ENCODE measurements around the gene NIPAL1.
A peak's percentile ranks its signal among the peaks of the same experiment; 100 is the strongest.

NIPAL1 gene

GRCh38 chr4:48027653-48028052 is 11.1 kb downstream of the NIPAL1 start:
- Histone ChIP-seq H3F3A (ENCODE audit: insufficient read depth) (no peaks in the 10 kb centered on the region; the same call in 1 of the 2 replicates), H2AFZ (ENCODE audit: low read depth, low read length, severe bottlenecking) (no peak overlapping the region), H3K4me3 (ENCODE audit: insufficient read depth, low read length, poor library complexity, severe bottlenecking) (no peak overlapping the region), H3K4me2 (ENCODE audit: low read depth, low read length, poor library complexity, severe bottlenecking) (no peak overlapping the region), H3K9me2 (replicated peaks; ENCODE audit: insufficient read depth, low read length) (no peaks in the 10 kb centered on the region), H3K9ac (ENCODE audit: low read length) (no peak overlapping the region), H4K20me1 (ENCODE audit: low read depth, low read length) (no peaks in the 10 kb centered on the region), H3K9me3 (ENCODE audit: insufficient read depth, low read length) (no peaks in the 10 kb centered on the region; the same call in 1 of the 2 replicates), H3K79me2 (ENCODE audit: insufficient read depth, low read length) (no peaks in the 10 kb centered on the region), H3K36me3 (ENCODE audit: low read length) (peaks cover 11% of the 10 kb centered on the region), H3K27me3 (ENCODE audit: low read length) (no peaks in the 10 kb centered on the region), H3K27ac (ENCODE audit: low read depth, low read length) (no peak overlapping the region)
- no peak for TF ChIP-seq CTCF (IDR thresholded peaks at IDR 0.05; ENCODE audit: insufficient read depth, low read length, poor library complexity, severe bottlenecking)
- no peak for TF ChIP-seq EZH2phosphoT487 (conservative IDR thresholded peaks at IDR 0.05; ENCODE audit: low read length)

DNA sequence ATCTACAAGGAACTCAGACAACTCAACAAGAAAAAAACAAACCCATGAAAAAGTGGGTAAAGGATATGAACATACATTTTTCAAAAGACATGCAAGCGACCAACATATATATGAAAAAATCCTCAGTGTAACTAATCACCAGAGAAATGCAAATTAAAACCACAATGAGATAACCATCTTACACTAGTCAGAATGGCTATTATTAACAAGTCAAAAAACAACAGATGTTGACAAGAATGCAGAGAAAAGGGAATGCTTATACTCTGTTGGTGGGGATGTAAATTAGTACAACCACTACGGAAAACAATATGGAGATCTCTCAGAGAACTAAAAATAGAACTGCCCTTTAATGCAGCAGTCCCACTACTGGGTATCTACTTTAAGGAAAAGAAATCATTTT is 12.1 kb downstream of the NIPAL1 start:
- Histone ChIP-seq H2AFZ (ENCODE audit: low read depth, low read length, severe bottlenecking) (no peak overlapping the region), H4K20me1 (ENCODE audit: low read depth, low read length) (no peaks in the 10 kb centered on the region), H3K9ac (ENCODE audit: low read length) (no peak overlapping the region), H3K4me2 (ENCODE audit: low read depth, low read length, poor library complexity, severe bottlenecking) (peak overlapping the region; percentile 26), H3K9me3 (ENCODE audit: insufficient read depth, low read length) (no peaks in the 10 kb centered on the region; the same call in 1 of the 2 replicates), H3K36me3 (ENCODE audit: low read length) (peaks cover 11% of the 10 kb centered on the region), H3K4me3 (ENCODE audit: insufficient read depth, low read length, poor library complexity, severe bottlenecking) (no peak overlapping the region), H3K27ac (ENCODE audit: low read depth, low read length) (peak overlapping the region; percentile 8; the same call in 1 of the 2 replicates), H3F3A (ENCODE audit: insufficient read depth) (no peaks in the 10 kb centered on the region; the same call in 1 of the 2 replicates), H3K9me2 (replicated peaks; ENCODE audit: insufficient read depth, low read length) (no peaks in the 10 kb centered on the region), H3K27me3 (ENCODE audit: low read length) (no peaks in the 10 kb centered on the region), H3K79me2 (ENCODE audit: insufficient read depth, low read length) (no peaks in the 10 kb centered on the region)
- TF ChIP-seq EZH2phosphoT487 (conservative IDR thresholded peaks at IDR 0.05; ENCODE audit: low read length) (no peak), CTCF (IDR thresholded peaks at IDR 0.05; ENCODE audit: insufficient read depth, low read length, poor library complexity, severe bottlenecking) (no peak)

DNA sequence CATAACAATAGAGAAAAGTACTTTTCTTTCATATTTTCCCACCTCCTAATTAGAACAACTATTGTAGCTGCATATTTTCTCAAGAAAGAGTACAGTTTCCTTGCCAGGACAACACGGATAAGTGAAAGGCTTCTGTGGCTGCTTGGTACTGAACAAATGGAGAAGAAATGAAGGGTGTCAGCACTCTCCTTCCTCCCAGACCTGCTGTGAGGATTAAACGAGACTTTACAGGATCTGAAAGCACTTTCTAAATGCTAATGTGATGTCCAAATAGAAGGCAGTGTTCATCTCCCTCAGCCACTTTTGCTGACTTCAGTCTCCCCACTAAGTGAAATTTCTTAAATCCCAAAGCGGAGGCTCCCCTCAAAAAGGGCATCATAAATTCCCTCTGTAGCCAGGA is 13.9 kb downstream of the NIPAL1 start:
- Histone ChIP-seq H3K27me3 (ENCODE audit: low read length) (no peaks in the 10 kb centered on the region), H3K9me3 (ENCODE audit: insufficient read depth, low read length) (no peaks in the 10 kb centered on the region; the same call in 1 of the 2 replicates), H2AFZ (ENCODE audit: low read depth, low read length, severe bottlenecking) (no peak overlapping the region), H3K27ac (ENCODE audit: low read depth, low read length) (no peak overlapping the region), H3F3A (ENCODE audit: insufficient read depth) (peaks cover 9% of the 10 kb centered on the region), H3K9ac (ENCODE audit: low read length) (no peak overlapping the region), H3K79me2 (ENCODE audit: insufficient read depth, low read length) (no peaks in the 10 kb centered on the region), H3K4me3 (ENCODE audit: insufficient read depth, low read length, poor library complexity, severe bottlenecking) (no peak overlapping the region), H4K20me1 (ENCODE audit: low read depth, low read length) (no peaks in the 10 kb centered on the region), H3K36me3 (ENCODE audit: low read length) (peaks cover 11% of the 10 kb centered on the region), H3K9me2 (replicated peaks; ENCODE audit: insufficient read depth, low read length) (no peaks in the 10 kb centered on the region), H3K4me2 (ENCODE audit: low read depth, low read length, poor library complexity, severe bottlenecking) (no peak overlapping the region)
- TF ChIP-seq CTCF (IDR thresholded peaks at IDR 0.05; ENCODE audit: insufficient read depth, low read length, poor library complexity, severe bottlenecking), result no peak
- TF ChIP-seq EZH2phosphoT487 (conservative IDR thresholded peaks at IDR 0.05; ENCODE audit: low read length), result no peak
